Activated T-cell treated with anti-CD3 and anti-CD28 coated beads for 4 hours (primary cell): ENCODE measurements around the gene PSMD7.

Experiments
- DNase-seq: peaks from one replicate; pipeline ENCODE4 v3.0.0-alpha.2; 2020

PSMD7 gene

GRCh38 chr16:74296432-74297144, at the start of gene PSMD7:
Gene PSMD7, plus strand, starts transcription at chr16:74296814. Its CDS starts 101 bp downstream, at chr16:74296915.
- peak; percentile 82 for DNase-seq

GRCh38 chr16:74249254-74249653, 47.4 kb upstream of the PSMD7 start:
- DNase-seq, result no peak

- DNase-seq, result no peak
Observed at GRCh38 chr16:74249846-74250245, 46.8 kb upstream of the PSMD7 start.

GRCh38 chr16:74252329-74252728, 44.3 kb upstream of the PSMD7 start:
- no peak for DNase-seq

- no peak for DNase-seq
Observed at GRCh38 chr16:74253161-74253938, 43.3 kb upstream of the PSMD7 start.

- DNase-seq, result no peak
Observed at GRCh38 chr16:74257061-74257460, 39.6 kb upstream of the PSMD7 start.

- no peak for DNase-seq
Observed at GRCh38 chr16:74261068-74261467, 35.5 kb upstream of the PSMD7 start.

- no peak for DNase-seq
Observed at GRCh38 chr16:74264811-74265210, 31.8 kb upstream of the PSMD7 start.

GRCh38 chr16:74268372-74268782, 28.2 kb upstream of the PSMD7 start:
- no peak for DNase-seq

- no peak for DNase-seq
Observed at GRCh38 chr16:74271872-74272271, 24.7 kb upstream of the PSMD7 start.

GRCh38 chr16:74275031-74275636, 21.5 kb upstream of the PSMD7 start:
- no peak for DNase-seq

- DNase-seq, result no peak
Observed at GRCh38 chr16:74275711-74276110, 20.9 kb upstream of the PSMD7 start.

GRCh38 chr16:74277974-74278373, 18.6 kb upstream of the PSMD7 start:
- no peak for DNase-seq

- DNase-seq, result no peak
Observed at GRCh38 chr16:74279266-74279665, 17.3 kb upstream of the PSMD7 start.

GRCh38 chr16:74279805-74280204, 16.8 kb upstream of the PSMD7 start:
- no peak for DNase-seq

GRCh38 chr16:74280448-74280847, 16.2 kb upstream of the PSMD7 start:
- no peak for DNase-seq

- no peak for DNase-seq
Observed at GRCh38 chr16:74281300-74281699, 15.3 kb upstream of the PSMD7 start.

- no peak for DNase-seq
Observed at GRCh38 chr16:74283716-74284115, 12.9 kb upstream of the PSMD7 start.

GRCh38 chr16:74288065-74288464, 8.5 kb upstream of the PSMD7 start:
- DNase-seq, result no peak

- no peak for DNase-seq
Observed at GRCh38 chr16:74290356-74290755, 6.3 kb upstream of the PSMD7 start.

- no peak for DNase-seq
Observed at GRCh38 chr16:74291176-74291575, 5.4 kb upstream of the PSMD7 start.

GRCh38 chr16:74291577-74292208, 4.9 kb upstream of the PSMD7 start:
- DNase-seq, result no peak

- DNase-seq, result no peak
Observed at GRCh38 chr16:74296104-74296431, 546 bp upstream of the PSMD7 start.
